ENCODE data around the gene FGFR2. TPM values are rescaled to one million over a fixed set of nuclear protein-coding genes. Genes with fewer than 3 reads are reported as not detected.

FGFR2 gene
- total RNA-seq (ENCODE audit: insufficient read depth, low replicate concordance): 204 TPM

- DNase-seq (ENCODE audit: low spot score): peak; percentile 92
These were observed at the start of gene FGFR2 for GRCh38 chr10:121598263-121599249. FGFR2 (minus strand) TSS chr10:121598444; CDS start chr10:121593817, 4,627 bp downstream.

GRCh38 chr10:121647401-121647800 is 49.2 kb upstream of the FGFR2 start:
- no peak for DNase-seq (ENCODE audit: low spot score)

GRCh38 chr10:121645696-121646095 is 47.5 kb upstream of the FGFR2 start:
- DNase-seq (ENCODE audit: low spot score): no peak

- no peak for DNase-seq (ENCODE audit: low spot score)
These were observed 46.3 kb upstream of the FGFR2 start for GRCh38 chr10:121644501-121644900.

GRCh38 chr10:121640266-121640665 is 42.0 kb upstream of the FGFR2 start:
- DNase-seq (ENCODE audit: low spot score): no peak

GRCh38 chr10:121639416-121639815 is 41.2 kb upstream of the FGFR2 start:
- DNase-seq (ENCODE audit: low spot score): no peak

- no peak for DNase-seq (ENCODE audit: low spot score)
These were observed 39.2 kb upstream of the FGFR2 start for GRCh38 chr10:121637437-121637836.

GRCh38 chr10:121633056-121633455 is 34.8 kb upstream of the FGFR2 start:
- DNase-seq (ENCODE audit: low spot score): no peak

- peak; percentile 56 for DNase-seq (ENCODE audit: low spot score)
These were observed 33.3 kb upstream of the FGFR2 start for GRCh38 chr10:121631365-121632029.

- DNase-seq (ENCODE audit: low spot score): no peak
These were observed 30.6 kb upstream of the FGFR2 start for GRCh38 chr10:121628859-121629258.

GRCh38 chr10:121627876-121628581 is 29.8 kb upstream of the FGFR2 start:
- peak; percentile 83 for DNase-seq (ENCODE audit: low spot score)

GRCh38 chr10:121624836-121625486 is 26.7 kb upstream of the FGFR2 start:
- DNase-seq (ENCODE audit: low spot score): peak; percentile 38

- no peak for DNase-seq (ENCODE audit: low spot score)
These were observed 20.7 kb upstream of the FGFR2 start for GRCh38 chr10:121618906-121619305.

- DNase-seq (ENCODE audit: low spot score): no peak
These were observed 18.9 kb upstream of the FGFR2 start for GRCh38 chr10:121617176-121617575.

- DNase-seq (ENCODE audit: low spot score): no peak
These were observed 18.0 kb upstream of the FGFR2 start for GRCh38 chr10:121616291-121616690.

- no peak for DNase-seq (ENCODE audit: low spot score)
These were observed 17.6 kb upstream of the FGFR2 start for GRCh38 chr10:121615836-121616235.

GRCh38 chr10:121615435-121615793 is 17.2 kb upstream of the FGFR2 start:
- DNase-seq (ENCODE audit: low spot score): peak; percentile 74

GRCh38 chr10:121614613-121615434 is 16.6 kb upstream of the FGFR2 start:
- DNase-seq (ENCODE audit: low spot score): no peak

- no peak for DNase-seq (ENCODE audit: low spot score)
These were observed 15.2 kb upstream of the FGFR2 start for GRCh38 chr10:121613456-121613855.

GRCh38 chr10:121611393-121612159 is 13.3 kb upstream of the FGFR2 start:
- no peak for DNase-seq (ENCODE audit: low spot score)
